Hepatocyte (in vitro differentiated cells): ENCODE results near the gene CRYGB. TPM values are rescaled to one million over a fixed set of nuclear protein-coding genes. Genes with fewer than 3 reads are reported as not detected.

ENCODE experiments used
- DNase-seq: peaks from one replicate; pipeline ENCODE4 v3.0.0-alpha.2; 2016; ENCODE audit warnings: low spot score
- H2AFZ ChIP-seq: fragments of 200-600 bp; sonication (generic); 2 replicates; pipeline ENCODE4 v1.6.0; 2016; ENCODE audit warnings: antibody characterized with exemption, mild to moderate bottlenecking
- H3K27ac ChIP-seq: fragments of 200-600 bp; sonication (generic); 2 replicates; pipeline ENCODE4 v1.5.1; 2016; ENCODE audit warnings: mild to moderate bottlenecking
- H3K27me3 ChIP-seq: fragments of 200-600 bp; sonication (generic); 2 replicates; pipeline ENCODE4 v1.6.1; 2016
- H3K36me3 ChIP-seq: fragments of 200-600 bp; sonication (generic); replicated peaks from 2 replicates; pipeline ENCODE4 v1.5.1; 2016; ENCODE audit warnings: low read depth; ENCODE audit not compliant: insufficient read depth
- H3K4me1 ChIP-seq: fragments of 200-600 bp; sonication (generic); 2 replicates; pipeline ENCODE4 v1.5.1; 2016; ENCODE audit warnings: mild to moderate bottlenecking, moderate library complexity; ENCODE audit not compliant: insufficient read depth
- H3K4me2 ChIP-seq: fragments of 200-600 bp; sonication (generic); 2 replicates; pipeline ENCODE4 v1.6.0; 2016
- H3K4me3 ChIP-seq: fragments of 200-600 bp; sonication (generic); 2 replicates; pipeline ENCODE4 v1.5.1; 2016; ENCODE audit warnings: mild to moderate bottlenecking
- H3K79me2 ChIP-seq: fragments of 200-600 bp; sonication (generic); 2 replicates; pipeline ENCODE4 v1.6.0; 2017; ENCODE audit warnings: mild to moderate bottlenecking
- H3K9me2 ChIP-seq: fragments of 200-600 bp; sonication (generic); replicated peaks from 2 replicates; pipeline ENCODE4 v1.6.0; 2017; ENCODE audit warnings: mild to moderate bottlenecking; ENCODE audit not compliant: insufficient read depth
- H3K9me3 ChIP-seq: fragments of 200-600 bp; sonication (generic); 2 replicates; pipeline ENCODE4 v1.5.1; 2016; ENCODE audit warnings: low read depth, mild to moderate bottlenecking
- H4K20me1 ChIP-seq: fragments of 200-600 bp; sonication (generic); 2 replicates; pipeline ENCODE4 v1.6.0; 2016; ENCODE audit warnings: mild to moderate bottlenecking; ENCODE audit not compliant: insufficient read depth, poor library complexity, severe bottlenecking
- EZH2 ChIP-seq: fragments of 200-600 bp; sonication (generic); IDR thresholded peaks from 2 replicates; pipeline ENCODE4 v1.6.1; 2016; ENCODE audit warnings: antibody characterized with exemption, mild to moderate bottlenecking, borderline replicate concordance
- EZH2phosphoT487 ChIP-seq: fragments of 200-600 bp; sonication (generic); IDR thresholded peaks from one replicate; pipeline ENCODE4 v1.6.1; 2018; ENCODE audit warnings: antibody characterized with exemption, mild to moderate bottlenecking, low read depth, moderate library complexity; ENCODE audit not compliant: unreplicated experiment, severe bottlenecking
- WGBS: methylation state at CpG from one replicate; pipeline ENCODE4 v1.1.6; 2016; ENCODE audit warnings: low lambda C conversion rate; ENCODE audit errors: missing lambda C conversion rate; 5-methylcytosine and 5-hydroxymethylcytosine counted together
- polyA plus RNA-seq: library from polyadenylated mRNA; unstranded; fragments of >200 nt; fragmentation: Nextera tagmentation; extraction: Ambion mirVana; gene quantifications from 2 replicates; pipeline ENCODE4 v1.2.1, GENCODE V29; 2016
- total RNA-seq: library from RNA; depleted of rRNA; stranded (reverse); fragments of >200 nt; gene quantifications from 2 replicates; pipeline ENCODE4 v1.2.3, GENCODE V29; 2014
- TF ChIP-seq, protein P1 (sequence below): fragments of 200-600 bp; sonication (generic); IDR thresholded peaks from 2 replicates; pipeline ENCODE4 v1.5.1; 2016; ENCODE audit warnings: antibody characterized with exemption, mild to moderate bottlenecking; ENCODE audit not compliant: poor library complexity

The CRYGB gene
- total and polyA plus RNA-seq, 2 experiments from 2014 or later = not detected

GRCh38 chr2:208189810-208190503 is 44.0 kb upstream of the CRYGB start, which contains the start of gene C2orf80:
Gene C2orf80, minus strand, starts transcription at chr2:208190030. Its CDS starts 3,044 bp downstream, at chr2:208186986.
- no peaks in the 10 kb centered on the region for H3K27me3 ChIP-seq
- H3K79me2 ChIP-seq = no peaks in the 10 kb centered on the region
- no peak within 1 kb of the TSS for H3K4me2 ChIP-seq
- no peak within 1 kb of the TSS for H2AFZ ChIP-seq
- TF ChIP-seq EZH2 (no peak), EZH2phosphoT487 (no peak)
- TF ChIP-seq, protein P1, sequence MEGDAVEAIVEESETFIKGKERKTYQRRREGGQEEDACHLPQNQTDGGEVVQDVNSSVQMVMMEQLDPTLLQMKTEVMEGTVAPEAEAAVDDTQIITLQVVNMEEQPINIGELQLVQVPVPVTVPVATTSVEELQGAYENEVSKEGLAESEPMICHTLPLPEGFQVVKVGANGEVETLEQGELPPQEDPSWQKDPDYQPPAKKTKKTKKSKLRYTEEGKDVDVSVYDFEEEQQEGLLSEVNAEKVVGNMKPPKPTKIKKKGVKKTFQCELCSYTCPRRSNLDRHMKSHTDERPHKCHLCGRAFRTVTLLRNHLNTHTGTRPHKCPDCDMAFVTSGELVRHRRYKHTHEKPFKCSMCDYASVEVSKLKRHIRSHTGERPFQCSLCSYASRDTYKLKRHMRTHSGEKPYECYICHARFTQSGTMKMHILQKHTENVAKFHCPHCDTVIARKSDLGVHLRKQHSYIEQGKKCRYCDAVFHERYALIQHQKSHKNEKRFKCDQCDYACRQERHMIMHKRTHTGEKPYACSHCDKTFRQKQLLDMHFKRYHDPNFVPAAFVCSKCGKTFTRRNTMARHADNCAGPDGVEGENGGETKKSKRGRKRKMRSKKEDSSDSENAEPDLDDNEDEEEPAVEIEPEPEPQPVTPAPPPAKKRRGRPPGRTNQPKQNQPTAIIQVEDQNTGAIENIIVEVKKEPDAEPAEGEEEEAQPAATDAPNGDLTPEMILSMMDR = no peak
- H4K20me1 ChIP-seq = no peaks in the 10 kb centered on the region
- no peaks in the 10 kb centered on the region for H3K9me2 ChIP-seq
- H3K9me3 ChIP-seq = no peaks in the 10 kb centered on the region
- no peak for DNase-seq
- H3K27ac ChIP-seq = no peak within 1 kb of the TSS
- 74% methylated on average over 10 of the region's 10 CpGs for WGBS
- no peaks in the 10 kb centered on the region for H3K36me3 ChIP-seq
- H3K4me1 ChIP-seq = no peaks in the 10 kb centered on the region
- H3K4me3 ChIP-seq = no peak within 1 kb of the TSS

GRCh38 chr2:208189069-208189809 is 43.3 kb upstream of the CRYGB start:
- Histone ChIP-seq H3K36me3 (no peaks in the 10 kb centered on the region), H3K9me3 (no peaks in the 10 kb centered on the region), H3K27me3 (no peaks in the 10 kb centered on the region), H2AFZ (no peak overlapping the region), H4K20me1 (no peaks in the 10 kb centered on the region), H3K4me1 (no peaks in the 10 kb centered on the region), H3K4me2 (no peak overlapping the region), H3K27ac (no peak overlapping the region), H3K79me2 (no peaks in the 10 kb centered on the region), H3K4me3 (no peak overlapping the region), H3K9me2 (no peaks in the 10 kb centered on the region)
- no peak for DNase-seq
- WGBS = 66% methylated on average over 5 of the region's 5 CpGs
- TF ChIP-seq, protein P1 = no peak
- TF ChIP-seq EZH2phosphoT487 (no peak), EZH2 (no peak)

- no peak for DNase-seq
- H3K27ac ChIP-seq = no peak overlapping the region
- no peaks in the 10 kb centered on the region for H3K79me2 ChIP-seq
- no peaks in the 10 kb centered on the region for H3K4me1 ChIP-seq
- no peaks in the 10 kb centered on the region for H3K9me3 ChIP-seq
- 80% methylated on average over 2 of the region's 2 CpGs for WGBS
- H3K36me3 ChIP-seq = no peaks in the 10 kb centered on the region
- H4K20me1 ChIP-seq = no peaks in the 10 kb centered on the region
- H3K9me2 ChIP-seq = no peaks in the 10 kb centered on the region
- H3K27me3 ChIP-seq = no peaks in the 10 kb centered on the region
- H3K4me2 ChIP-seq = no peak overlapping the region
- H3K4me3 ChIP-seq = no peak overlapping the region
- TF ChIP-seq EZH2phosphoT487 = no peak
- TF ChIP-seq, protein P1 = no peak
- TF ChIP-seq EZH2 = no peak
- no peak overlapping the region for H2AFZ ChIP-seq
Measured at GRCh38 chr2:208186893-208187292, 40.9 kb upstream of the CRYGB start.
